Measurements from ENCODE around the gene RGS17.

The RGS17 gene

DNA sequence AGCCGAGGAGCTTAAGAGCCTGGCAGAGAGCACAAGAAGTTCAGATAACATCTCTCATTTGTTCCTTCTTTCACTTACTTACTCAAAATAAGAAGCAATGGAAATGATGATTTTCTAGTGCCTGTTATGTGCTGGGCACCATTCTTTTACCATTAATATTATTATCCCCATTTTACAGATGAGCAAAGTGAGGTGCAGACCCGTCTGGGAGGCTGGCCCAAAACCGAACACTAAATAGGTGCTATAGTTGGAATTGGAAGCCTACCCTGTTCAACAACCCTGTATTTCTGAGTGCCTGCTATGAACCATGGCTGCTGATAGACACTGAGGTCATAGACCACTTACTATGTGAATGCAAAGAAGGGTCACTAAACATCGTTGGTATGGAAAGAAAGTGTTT, 103.6 kb downstream of the RGS17 start:
- no peaks in the 10 kb centered on the region for H3K9me3 ChIP-seq (ENCODE audit: control insufficient read depth in 5 of 5, low read length in 5 of 5)
- H3K4me1 ChIP-seq (ENCODE audit: control insufficient read depth in 5 of 5, insufficient read depth in 5 of 5, low read length in 5 of 5): peaks cover 0 to 3% (median 0%) of the 10 kb centered on the region in 5 donors
- no peak overlapping the region for H3K4me3 ChIP-seq (ENCODE audit: low read depth in 1 of 5, low read length in 5 of 5)
- H3K9ac ChIP-seq (ENCODE audit: low read length in 5 of 5): no peak overlapping the region
- H3K27me3 ChIP-seq (ENCODE audit: control insufficient read depth in 5 of 5, insufficient read depth in 4 of 5, low read length in 5 of 5): no peaks in the 10 kb centered on the region
- H3K27ac ChIP-seq (ENCODE audit: low read depth, low read length): no peak overlapping the region
- H3K36me3 ChIP-seq (ENCODE audit: control insufficient read depth in 5 of 5, insufficient read depth in 5 of 5, low read length in 5 of 5): no peaks in the 10 kb centered on the region

DNA sequence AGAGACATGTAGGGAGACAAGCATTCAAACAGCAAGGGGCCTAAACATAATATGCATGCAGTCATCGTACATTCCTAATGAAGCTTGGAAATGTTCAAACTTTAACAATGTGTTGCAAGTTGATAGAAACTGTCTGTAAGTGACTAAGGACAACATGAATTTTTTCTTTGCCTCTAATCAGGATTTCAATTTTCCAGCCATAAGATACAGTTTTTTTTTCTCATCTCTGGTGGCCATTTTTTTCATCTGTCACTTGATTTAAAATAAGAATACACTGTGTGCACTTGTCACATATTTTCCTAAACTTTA, 106.4 kb downstream of the RGS17 start:
- Histone ChIP-seq H3K27ac (ENCODE audit: low read depth, low read length) (no peak overlapping the region), H3K36me3 (ENCODE audit: control insufficient read depth in 5 of 5, insufficient read depth in 5 of 5, low read length in 5 of 5) (no peaks in the 10 kb centered on the region), H3K4me3 (ENCODE audit: low read depth in 1 of 5, low read length in 5 of 5) (no peak overlapping the region), H3K27me3 (ENCODE audit: control insufficient read depth in 5 of 5, insufficient read depth in 4 of 5, low read length in 5 of 5) (no peaks in the 10 kb centered on the region), H3K9ac (ENCODE audit: low read length in 5 of 5) (no peak overlapping the region), H3K4me1 (ENCODE audit: control insufficient read depth in 5 of 5, insufficient read depth in 5 of 5, low read length in 5 of 5) (peaks cover 0 to 3% (median 0%) of the 10 kb centered on the region in 5 donors), H3K9me3 (ENCODE audit: control insufficient read depth in 5 of 5, low read length in 5 of 5) (no peaks in the 10 kb centered on the region)

DNA sequence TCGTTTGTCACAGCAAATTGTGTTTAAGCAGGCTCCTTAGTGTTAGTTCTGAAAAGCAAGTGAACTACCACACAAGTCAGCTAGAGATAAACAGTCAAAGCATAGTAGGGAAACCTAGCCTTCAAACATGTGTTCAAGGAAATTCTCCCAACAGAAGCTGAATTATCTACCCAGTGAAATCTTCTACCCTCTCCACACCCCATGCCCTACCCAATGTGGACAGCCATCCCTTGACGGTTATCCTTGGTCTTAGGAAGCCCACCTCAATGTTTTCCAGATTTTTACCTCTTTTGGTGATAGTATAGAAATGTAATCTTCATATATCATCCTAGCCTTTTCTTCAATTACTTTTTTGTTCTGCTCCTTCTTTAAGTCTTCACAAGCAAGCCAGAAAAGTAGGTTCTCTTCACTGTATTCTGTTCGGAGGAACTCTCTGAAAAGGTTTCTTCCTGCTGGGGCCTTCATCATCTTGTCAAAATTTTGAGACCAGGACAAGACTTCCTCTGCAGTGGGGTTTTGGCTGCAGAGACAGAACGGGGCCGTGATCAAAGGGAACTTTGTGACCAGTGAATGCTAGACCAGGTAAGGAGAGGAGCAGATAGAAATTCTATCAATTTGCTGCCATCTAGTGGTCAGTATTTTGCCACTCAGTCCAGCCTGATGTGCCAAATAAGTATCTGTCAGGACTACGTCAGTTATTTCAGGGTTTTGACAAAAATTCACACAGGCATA, 106.9 kb downstream of the RGS17 start:
- no peak overlapping the region for H3K9ac ChIP-seq (ENCODE audit: low read length in 5 of 5)
- no peaks in the 10 kb centered on the region for H3K27me3 ChIP-seq (ENCODE audit: control insufficient read depth in 5 of 5, insufficient read depth in 4 of 5, low read length in 5 of 5)
- H3K9me3 ChIP-seq (ENCODE audit: control insufficient read depth in 5 of 5, low read length in 5 of 5): no peaks in the 10 kb centered on the region
- no peak overlapping the region for H3K27ac ChIP-seq (ENCODE audit: low read depth, low read length)
- H3K4me3 ChIP-seq (ENCODE audit: low read depth in 1 of 5, low read length in 5 of 5): no peak overlapping the region
- H3K36me3 ChIP-seq (ENCODE audit: control insufficient read depth in 5 of 5, insufficient read depth in 5 of 5, low read length in 5 of 5): no peaks in the 10 kb centered on the region
- peaks cover 0 to 3% (median 0%) of the 10 kb centered on the region in 5 donors for H3K4me1 ChIP-seq (ENCODE audit: control insufficient read depth in 5 of 5, insufficient read depth in 5 of 5, low read length in 5 of 5)

DNA sequence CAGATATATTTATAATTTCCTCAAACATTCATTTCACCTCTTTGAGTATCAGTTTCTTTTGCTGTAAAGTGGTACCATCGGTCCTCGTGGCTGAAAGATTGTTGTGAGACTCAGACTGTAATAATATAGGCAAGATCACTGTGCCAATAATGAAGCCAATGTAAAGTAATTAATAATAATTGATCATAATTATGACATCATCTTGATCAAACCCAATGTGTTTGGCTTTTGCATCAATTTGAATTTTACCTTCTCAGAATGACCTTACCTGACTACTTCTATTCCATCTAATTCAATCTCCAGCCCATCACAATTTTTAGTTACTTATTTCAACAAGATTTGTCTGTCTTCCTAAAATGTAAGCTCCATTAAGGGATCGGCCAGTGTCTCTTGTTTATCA, 112.7 kb downstream of the RGS17 start:
- H3K27ac ChIP-seq (ENCODE audit: low read depth, low read length): no peak overlapping the region
- H3K4me1 ChIP-seq (ENCODE audit: control insufficient read depth in 5 of 5, insufficient read depth in 5 of 5, low read length in 5 of 5): no peaks in the 10 kb centered on the region
- no peaks in the 10 kb centered on the region for H3K9me3 ChIP-seq (ENCODE audit: control insufficient read depth in 5 of 5, low read length in 5 of 5)
- H3K27me3 ChIP-seq (ENCODE audit: control insufficient read depth in 5 of 5, insufficient read depth in 4 of 5, low read length in 5 of 5): no peaks in the 10 kb centered on the region
- no peak overlapping the region for H3K9ac ChIP-seq (ENCODE audit: low read length in 5 of 5)
- no peak overlapping the region for H3K4me3 ChIP-seq (ENCODE audit: low read depth in 1 of 5, low read length in 5 of 5)
- no peaks in the 10 kb centered on the region for H3K36me3 ChIP-seq (ENCODE audit: control insufficient read depth in 5 of 5, insufficient read depth in 5 of 5, low read length in 5 of 5)

DNA sequence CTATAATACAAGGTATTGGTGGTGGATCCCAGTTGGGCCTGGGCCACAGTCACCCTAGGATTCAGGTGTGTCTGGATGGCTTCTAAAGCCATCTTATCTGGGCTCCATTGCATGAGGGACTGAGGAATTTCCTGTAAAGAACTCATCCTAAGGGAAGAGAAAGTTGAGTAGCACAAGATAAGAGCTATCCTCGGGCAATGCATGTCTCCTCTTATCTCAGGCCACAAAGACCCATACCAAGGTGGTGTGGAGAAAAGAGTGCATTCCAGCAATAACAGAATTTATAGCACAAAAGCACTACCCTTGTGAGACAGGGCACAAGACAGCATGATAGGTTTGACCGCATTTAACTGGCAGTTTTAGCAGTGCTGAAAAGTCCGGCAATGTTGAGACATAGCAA, 114.2 kb downstream of the RGS17 start:
- H3K27me3 ChIP-seq (ENCODE audit: control insufficient read depth in 5 of 5, insufficient read depth in 4 of 5, low read length in 5 of 5): no peaks in the 10 kb centered on the region
- no peak overlapping the region for H3K4me3 ChIP-seq (ENCODE audit: low read depth in 1 of 5, low read length in 5 of 5)
- H3K9me3 ChIP-seq (ENCODE audit: control insufficient read depth in 5 of 5, low read length in 5 of 5): no peaks in the 10 kb centered on the region
- H3K4me1 ChIP-seq (ENCODE audit: control insufficient read depth in 5 of 5, insufficient read depth in 5 of 5, low read length in 5 of 5): no peaks in the 10 kb centered on the region
- no peaks in the 10 kb centered on the region for H3K36me3 ChIP-seq (ENCODE audit: control insufficient read depth in 5 of 5, insufficient read depth in 5 of 5, low read length in 5 of 5)
- no peak overlapping the region for H3K27ac ChIP-seq (ENCODE audit: low read depth, low read length)
- H3K9ac ChIP-seq (ENCODE audit: low read length in 5 of 5): no peak overlapping the region

DNA sequence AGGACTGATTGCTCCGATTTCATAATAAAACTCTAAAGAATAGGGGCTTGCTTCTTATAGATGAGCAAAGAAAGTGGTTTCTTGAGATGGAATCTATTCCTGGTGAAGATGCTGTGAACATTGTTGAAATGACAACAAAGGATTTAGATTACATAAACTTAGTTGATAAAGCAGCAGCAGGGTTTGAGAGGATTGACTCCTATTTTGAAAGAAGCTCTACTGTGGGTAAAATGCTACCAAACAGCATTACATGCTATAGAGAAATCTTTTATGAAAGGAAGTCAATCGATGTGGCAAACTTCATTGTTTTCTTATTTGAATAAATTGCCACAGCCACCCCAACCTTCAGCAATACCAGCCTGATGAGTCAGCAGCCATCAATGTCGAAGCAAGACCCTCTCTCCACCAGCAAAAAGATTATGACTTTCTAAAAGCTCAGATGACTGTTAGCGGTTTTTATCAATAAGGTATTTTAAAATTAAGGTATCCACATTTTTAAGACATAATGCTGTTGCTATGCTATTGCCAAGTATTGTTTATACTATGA, 115.9 kb downstream of the RGS17 start:
- Histone ChIP-seq H3K27ac (ENCODE audit: low read depth, low read length) (no peak overlapping the region), H3K36me3 (ENCODE audit: control insufficient read depth in 5 of 5, insufficient read depth in 5 of 5, low read length in 5 of 5) (no peaks in the 10 kb centered on the region), H3K4me3 (ENCODE audit: low read depth in 1 of 5, low read length in 5 of 5) (no peak overlapping the region), H3K27me3 (ENCODE audit: control insufficient read depth in 5 of 5, insufficient read depth in 4 of 5, low read length in 5 of 5) (no peaks in the 10 kb centered on the region), H3K9me3 (ENCODE audit: control insufficient read depth in 5 of 5, low read length in 5 of 5) (no peaks in the 10 kb centered on the region), H3K4me1 (ENCODE audit: control insufficient read depth in 5 of 5, insufficient read depth in 5 of 5, low read length in 5 of 5) (no peaks in the 10 kb centered on the region), H3K9ac (ENCODE audit: low read length in 5 of 5) (no peak overlapping the region)

DNA sequence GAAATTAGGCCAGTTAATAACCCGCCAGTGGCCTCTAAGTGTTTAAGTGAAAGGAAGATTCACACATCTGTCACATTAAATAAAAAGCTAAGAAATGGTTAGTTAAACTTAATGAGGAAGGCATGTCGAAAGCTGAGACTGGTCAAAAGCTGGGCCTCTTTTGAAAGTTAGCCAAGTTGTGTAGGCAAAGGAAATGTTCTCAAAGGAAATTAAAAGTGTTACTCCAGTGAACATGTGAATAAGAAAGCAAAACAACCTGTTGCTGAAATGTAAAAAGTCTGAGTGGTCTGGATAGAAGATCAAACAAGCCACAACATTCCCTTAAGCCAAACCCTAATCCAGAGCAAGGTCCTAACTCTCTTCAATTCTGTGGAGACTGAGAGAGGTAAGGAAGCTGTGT, 117.6 kb downstream of the RGS17 start:
- no peaks in the 10 kb centered on the region for H3K27me3 ChIP-seq (ENCODE audit: control insufficient read depth in 5 of 5, insufficient read depth in 4 of 5, low read length in 5 of 5)
- no peaks in the 10 kb centered on the region for H3K4me1 ChIP-seq (ENCODE audit: control insufficient read depth in 5 of 5, insufficient read depth in 5 of 5, low read length in 5 of 5)

DNA sequence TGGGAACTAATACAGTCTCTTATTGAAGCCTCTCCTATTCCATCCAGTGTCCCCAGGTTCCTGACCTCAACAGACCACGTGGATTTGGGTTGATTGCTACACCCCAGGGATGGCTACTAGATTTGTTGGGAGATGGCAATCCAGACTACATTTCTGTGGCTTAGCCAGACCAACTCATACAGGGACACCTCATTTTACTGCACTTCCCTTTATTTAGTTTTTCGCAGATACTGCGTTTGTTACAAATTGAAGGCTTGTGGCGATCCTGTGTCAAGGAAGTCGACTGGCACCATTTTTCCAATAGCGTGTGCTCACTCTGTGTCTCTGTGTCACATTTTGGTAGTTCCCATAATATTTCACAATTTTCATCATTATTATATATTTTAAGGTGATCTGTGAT, 118.2 kb downstream of the RGS17 start:
- H3K27ac ChIP-seq (ENCODE audit: low read depth, low read length): no peak overlapping the region
- H3K4me1 ChIP-seq (ENCODE audit: control insufficient read depth in 5 of 5, insufficient read depth in 5 of 5, low read length in 5 of 5): no peaks in the 10 kb centered on the region
- H3K4me3 ChIP-seq (ENCODE audit: low read depth in 1 of 5, low read length in 5 of 5): no peak overlapping the region
- H3K36me3 ChIP-seq (ENCODE audit: control insufficient read depth in 5 of 5, insufficient read depth in 5 of 5, low read length in 5 of 5): no peaks in the 10 kb centered on the region
- H3K9me3 ChIP-seq (ENCODE audit: control insufficient read depth in 5 of 5, low read length in 5 of 5): no peaks in the 10 kb centered on the region
- H3K9ac ChIP-seq (ENCODE audit: low read length in 5 of 5): no peak overlapping the region
- H3K27me3 ChIP-seq (ENCODE audit: control insufficient read depth in 5 of 5, insufficient read depth in 4 of 5, low read length in 5 of 5): no peaks in the 10 kb centered on the region

More for the DNA sequence above, 117.6 kb downstream of the RGS17 start:
- Histone ChIP-seq H3K36me3 (ENCODE audit: control insufficient read depth in 5 of 5, insufficient read depth in 5 of 5, low read length in 5 of 5) (no peaks in the 10 kb centered on the region), H3K4me3 (ENCODE audit: low read depth in 1 of 5, low read length in 5 of 5) (no peak overlapping the region), H3K9me3 (ENCODE audit: control insufficient read depth in 5 of 5, low read length in 5 of 5) (no peaks in the 10 kb centered on the region), H3K9ac (ENCODE audit: low read length in 5 of 5) (no peak overlapping the region), H3K27ac (ENCODE audit: low read depth, low read length) (no peak overlapping the region)

DNA sequence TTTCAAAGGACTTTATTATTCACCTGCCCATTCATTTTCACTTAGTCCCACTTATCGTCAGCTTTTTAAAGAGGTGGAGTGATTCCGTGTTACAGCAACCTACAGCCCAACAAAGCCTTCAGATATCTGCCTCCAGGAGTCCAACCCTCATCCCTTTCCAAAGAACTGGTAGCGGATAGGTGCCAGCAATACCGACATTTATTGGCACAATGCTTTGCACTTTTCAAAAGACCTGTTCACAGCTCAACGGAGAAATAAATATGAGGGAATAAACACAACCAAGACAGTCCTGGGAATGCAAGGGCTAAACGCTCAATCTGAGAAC, 127.8 kb downstream of the RGS17 start:
- H3K36me3 ChIP-seq (ENCODE audit: control insufficient read depth in 5 of 5, insufficient read depth in 5 of 5, low read length in 5 of 5): peaks cover 0 to 6% (median 0%) of the 10 kb centered on the region in 5 donors

DNA sequence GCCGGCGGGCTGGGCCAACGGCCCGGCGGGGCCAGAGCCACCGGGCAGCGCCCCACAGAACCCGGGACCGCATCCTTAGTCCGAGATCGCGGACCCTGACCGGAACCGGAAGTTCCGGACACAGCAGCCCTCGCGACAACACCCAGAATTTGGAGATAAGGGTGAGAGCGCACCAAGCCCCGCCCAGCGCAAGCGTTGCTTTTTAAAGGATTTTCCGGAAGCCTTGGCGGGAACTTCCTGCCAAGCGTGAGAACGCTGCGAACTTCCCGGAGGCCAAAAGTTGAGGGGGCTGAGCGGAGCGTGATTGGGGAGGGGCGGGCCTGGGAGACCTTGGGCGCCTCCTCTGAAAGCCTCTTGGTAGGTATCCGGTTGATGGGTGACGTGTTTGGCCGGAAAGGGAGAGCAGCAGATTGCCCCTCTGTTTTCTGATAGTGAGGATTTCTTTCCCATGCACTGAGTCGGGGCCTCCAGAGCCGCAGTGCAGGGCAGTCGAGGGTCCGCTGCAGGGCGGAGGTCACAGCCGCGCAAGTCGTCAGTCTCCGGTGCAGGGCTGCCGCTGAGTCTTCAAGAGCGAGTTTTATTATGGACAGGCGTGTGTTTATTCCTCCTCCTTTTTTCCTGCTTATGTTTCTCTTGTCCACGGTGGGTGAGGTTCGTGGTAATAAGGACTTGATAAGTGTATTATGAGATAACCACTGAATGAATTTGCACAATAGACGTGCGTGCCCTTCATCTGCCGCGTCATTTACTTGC, 128.3 kb downstream of the RGS17 start, which contains the start of gene MTRF1L:
TSS of gene MTRF1L (minus strand) at position 97 of the 753 bp plus-strand sequence. CDS start at position 73, 24 bp downstream.
- Histone ChIP-seq H3K9ac (ENCODE audit: low read length in 5 of 5) (peak within 1 kb of the TSS; percentile 74 to 96 (median 93)), H3K4me3 (ENCODE audit: low read depth in 1 of 5, low read length in 5 of 5) (peak within 1 kb of the TSS; percentile 81 to 98 (median 90)), H3K27me3 (ENCODE audit: control insufficient read depth in 5 of 5, insufficient read depth in 4 of 5, low read length in 5 of 5) (no peaks in the 10 kb centered on the region), H3K27ac (ENCODE audit: low read depth, low read length) (peak within 1 kb of the TSS; percentile 83), H3K36me3 (ENCODE audit: control insufficient read depth in 5 of 5, insufficient read depth in 5 of 5, low read length in 5 of 5) (peaks cover 0 to 11% (median under 1%) of the 10 kb centered on the region in 5 donors), H3K4me1 (ENCODE audit: control insufficient read depth in 5 of 5, insufficient read depth in 5 of 5, low read length in 5 of 5) (peaks cover 0 to 34% (median 29%) of the 10 kb centered on the region in 5 donors), H3K9me3 (ENCODE audit: control insufficient read depth in 5 of 5, low read length in 5 of 5) (no peaks in the 10 kb centered on the region)

More for the DNA sequence above, 127.8 kb downstream of the RGS17 start:
- Histone ChIP-seq H3K27ac (ENCODE audit: low read depth, low read length) (peak overlapping the region; percentile 83), H3K4me3 (ENCODE audit: low read depth in 1 of 5, low read length in 5 of 5) (peak overlapping the region; percentile 81 to 93 (median 90)), H3K9me3 (ENCODE audit: control insufficient read depth in 5 of 5, low read length in 5 of 5) (no peaks in the 10 kb centered on the region), H3K4me1 (ENCODE audit: control insufficient read depth in 5 of 5, insufficient read depth in 5 of 5, low read length in 5 of 5) (peaks cover 0 to 34% (median 29%) of the 10 kb centered on the region in 5 donors), H3K9ac (ENCODE audit: low read length in 5 of 5) (peak overlapping the region; percentile 74 to 96 (median 93)), H3K27me3 (ENCODE audit: control insufficient read depth in 5 of 5, insufficient read depth in 4 of 5, low read length in 5 of 5) (no peaks in the 10 kb centered on the region)

All from subcutaneous abdominal adipose tissue (tissue), 5 donors.